Left lung (tissue), 10 donors: ENCODE results near the gene TIAM1. TPM values are rescaled to one million over a fixed set of nuclear protein-coding genes. Genes with fewer than 3 reads are reported as not detected.
A peak's percentile ranks its signal among the peaks of the same experiment; 100 is the strongest.

Experiments used
- ATAC-seq: fragments of 200-7000 bp; cut with Tn5 transposase; one replicate; pipeline ENCODE4 v1.9.1; 2020; ENCODE audit warnings: moderate library complexity
- DNase-seq, 4 donors: peaks; one replicate each; pipeline ENCODE4 v3.0.0-alpha.2; 2013 to 2020
- H3K27ac ChIP-seq, 2 donors: fragments of 200-600 bp; sonication (generic) in 1 of 2; one replicate each; pipeline versions ENCODE4 v1.5.0 to v1.8.0; 2020 to 2021
- H3K27me3 ChIP-seq, 2 donors: fragments of 200-600 bp; sonication (generic) in 1 of 2; one replicate each; pipeline versions ENCODE4 v1.5.0 to v1.8.0; 2020 to 2021
- H3K36me3 ChIP-seq, 2 donors: fragments of 200-600 bp; sonication (generic) in 1 of 2; one replicate each; pipeline versions ENCODE4 v1.5.0 to v1.8.0; 2020 to 2021
- H3K4me1 ChIP-seq, 2 donors: fragments of 200-600 bp; one replicate each; pipeline ENCODE4 v1.8.0; 2021
- H3K4me3 ChIP-seq, 2 donors: fragments of 200-600 bp; sonication (generic) in 1 of 2; one replicate each; pipeline versions ENCODE4 v1.5.0 to v1.8.0; 2020 to 2021; ENCODE audit warnings: mild to moderate bottlenecking in 1 of 2
- H3K9me3 ChIP-seq, 2 donors: fragments of 200-600 bp; sonication (generic) in 1 of 2; one replicate each; pipeline versions ENCODE4 v1.5.0 to v1.8.0; 2020 to 2021
- CTCF ChIP-seq, 2 donors: fragments of 200-600 bp; sonication (generic) in 1 of 2; IDR thresholded peaks; one replicate each; pipeline versions ENCODE4 v1.5.0 to v1.8.0; 2021; ENCODE audit warnings: antibody characterized with exemption in 2 of 2
- intact Hi-C, 2 donors: fragments of 100-400 bp; cut with DNase I; formaldehyde crosslinking; loops; one replicate each; pipeline versions ENCODE4 v1.11.2 to v1.14.2; 2022
- polyA plus RNA-seq, 6 donors: library from polyadenylated mRNA; unstranded; fragments of 120-200 nt; gene quantifications; one replicate each; pipeline ENCODE4 v1.2.1, GENCODE V29; 2013; ENCODE audit not compliant: insufficient read length in 6 of 6
- total RNA-seq, 2 donors: library from RNA; stranded (reverse); fragmentation: NEBNext Ultra II Directional; extraction: Animal tissue kit (Norgen Biotek cat#: 25700); gene quantifications; one replicate each; pipeline ENCODE4 v1.2.1, GENCODE V29; 2021
- donor health status: DM: no; HTN: yes; CAD: no.
- donor health status: DM: no; HTN: no; CAD: no.

TIAM1 gene
- total and polyA plus RNA-seq, 8 donors: 9.7 to 65.5 (median 49.5) TPM

GRCh38 chr21:31297806-31298205, 46.3 kb downstream of the TIAM1 start:
- no peaks in the 10 kb centered on the region for H3K36me3 ChIP-seq
- intact Hi-C loops: no loop called here
- H3K27ac ChIP-seq: no peak overlapping the region
- DNase-seq (no peak), ATAC-seq (no peak)
- no peak overlapping the region for H3K4me3 ChIP-seq
- H3K4me1 ChIP-seq: no peaks in the 10 kb centered on the region
- TF ChIP-seq CTCF (IDR thresholded peaks at IDR 0.05): no peak
- H3K27me3 ChIP-seq: no peaks in the 10 kb centered on the region
- H3K9me3 ChIP-seq: peaks cover 0 to 3% of the 10 kb centered on the region in 2 donors

- no peak for TF ChIP-seq CTCF (IDR thresholded peaks at IDR 0.05)
- Histone ChIP-seq H3K27me3 (no peaks in the 10 kb centered on the region), H3K36me3 (no peaks in the 10 kb centered on the region), H3K27ac (no peak overlapping the region), H3K4me1 (no peaks in the 10 kb centered on the region), H3K4me3 (no peak overlapping the region), H3K9me3 (peaks cover 0 to 3% of the 10 kb centered on the region in 2 donors)
- intact Hi-C loops: no loop called here
- ATAC-seq: no peak
- no peak for DNase-seq
Measured at GRCh38 chr21:31295676-31296075, 48.4 kb downstream of the TIAM1 start.

- Histone ChIP-seq H3K4me1 (no peaks in the 10 kb centered on the region), H3K36me3 (no peaks in the 10 kb centered on the region), H3K27me3 (no peaks in the 10 kb centered on the region), H3K9me3 (peaks cover 0 to 3% of the 10 kb centered on the region in 2 donors), H3K27ac (no peak overlapping the region), H3K4me3 (no peak overlapping the region)
- DNase-seq: no peak
- intact Hi-C loops: no loop called here
- no peak for ATAC-seq
- TF ChIP-seq CTCF (IDR thresholded peaks at IDR 0.05): no peak
Measured at GRCh38 chr21:31294691-31295090, 49.4 kb downstream of the TIAM1 start.

GRCh38 chr21:31293986-31294385, 50.1 kb downstream of the TIAM1 start:
- H3K27ac ChIP-seq: no peak overlapping the region
- ATAC-seq (peak; percentile 39), DNase-seq (no peak)
- intact Hi-C loops: no loop called here
- no peaks in the 10 kb centered on the region for H3K27me3 ChIP-seq
- H3K9me3 ChIP-seq: peaks cover 0 to 3% of the 10 kb centered on the region in 2 donors
- no peaks in the 10 kb centered on the region for H3K36me3 ChIP-seq
- TF ChIP-seq CTCF (IDR thresholded peaks at IDR 0.05): no peak
- no peaks in the 10 kb centered on the region for H3K4me1 ChIP-seq
- H3K4me3 ChIP-seq: no peak overlapping the region

GRCh38 chr21:31290765-31291164, 53.3 kb downstream of the TIAM1 start:
- H3K4me1 ChIP-seq: no peaks in the 10 kb centered on the region
- H3K4me3 ChIP-seq: no peak overlapping the region
- H3K9me3 ChIP-seq: peaks cover 0 to 13% of the 10 kb centered on the region in 2 donors
- no peak for TF ChIP-seq CTCF (IDR thresholded peaks at IDR 0.05)
- H3K27ac ChIP-seq: no peak overlapping the region
- no peak for ATAC-seq
- no peaks in the 10 kb centered on the region for H3K36me3 ChIP-seq
- H3K27me3 ChIP-seq: no peaks in the 10 kb centered on the region
- DNase-seq: no peak
- intact Hi-C loops: no loop called here
